GM12878 (cell line): ENCODE results near the gene SFXN2. TPM values are rescaled to one million over a fixed set of nuclear protein-coding genes. Genes with fewer than 3 reads are reported as not detected.
A peak's percentile ranks its signal among the peaks of the same experiment; 100 is the strongest.

Experiments used
- ATAC-seq: fragments of 200-7000 bp; cut with Tn5 transposase; 3 replicates; pipeline ENCODE4 v1.9.1; 2020; ENCODE audit warnings: mild to moderate bottlenecking, moderate library complexity
- BruUV-seq: library from RNA; stranded (reverse); fragments of 400-500 nt; replicated peaks from 2 replicates; lab custom pipeline; 2021; lab: Mats Ljungman, UMichigan
- CTCF ChIA-PET: fragments of 300-600 bp; sonication (Branson Sonifier 250); formaldehyde crosslinking; extraction: SDS; loops from one replicate; lab custom pipeline; 2021; ENCODE audit warnings: inconsistent platforms; lab: Yijun Ruan, JAX
- POLR2A ChIA-PET: fragments of 350-600 bp; formaldehyde crosslinking; extraction: SDS; loops from one replicate; lab custom pipeline; 2021; ENCODE audit warnings: inconsistent platforms; lab: Charles Lee
- RAD21 ChIA-PET: fragments of 300-600 bp; sonication (Branson Sonifier 250); formaldehyde crosslinking; loops from one replicate; lab custom pipeline; 2023; ENCODE audit warnings: antibody characterized with exemption; ENCODE audit not compliant: unreplicated experiment; lab: Charles Lee
- SMC1A ChIA-PET: fragments of 300-600 bp; sonication (Branson Sonifier 250); formaldehyde crosslinking; loops from one replicate; lab custom pipeline; 2023; ENCODE audit not compliant: unreplicated experiment, uncharacterized antibody; lab: Charles Lee
- DNase-seq: peaks from one replicate; pipeline ENCODE4 v3.0.0-alpha.2; 2011; ENCODE audit warnings: low read depth, low spot score
- FAIRE-seq: peaks from 3 replicates; lab custom pipeline; 2011; peaks lifted over from hg19 to GRCh38; lab: Jason Lieb, UNC
- H2AFZ ChIP-seq: 2 replicates; pipeline ENCODE4 v1.6.0; 2011; ENCODE audit warnings: low read depth, low read length, control low read depth; ENCODE audit not compliant: control insufficient read depth
- H3K27ac ChIP-seq: 2 replicates; pipeline ENCODE4 v1.5.1; 2011; ENCODE audit warnings: control low read depth; ENCODE audit not compliant: control insufficient read depth, insufficient read depth
- H3K27me3 ChIP-seq, 2 experiments: replicated peaks in 1 of 2; 2 replicates each; pipeline versions ENCODE4 v1.6.0 to v1.6.1; 2011; ENCODE audit warnings: low read length in 1 of 2; ENCODE audit not compliant: control insufficient read depth in 2 of 2, insufficient read depth in 2 of 2
- H3K36me3 ChIP-seq, 2 experiments: 2 replicates each; pipeline ENCODE4 v1.5.1; 2011; ENCODE audit warnings: low read length in 1 of 2; ENCODE audit not compliant: control insufficient read depth in 2 of 2, insufficient read depth in 2 of 2
- H3K4me1 ChIP-seq: 2 replicates; pipeline ENCODE4 v1.6.1; 2011; ENCODE audit warnings: mild to moderate bottlenecking, low read length, moderate library complexity, mixed read lengths; ENCODE audit not compliant: control insufficient read depth, insufficient read depth
- H3K4me2 ChIP-seq: 2 replicates; pipeline ENCODE4 v1.6.0; 2011; ENCODE audit warnings: control low read depth; ENCODE audit not compliant: control insufficient read depth, insufficient read depth
- H3K4me3 ChIP-seq: fragments of 200-600 bp; sonication (generic); 2 replicates; pipeline ENCODE4 v1.5.1; 2016
- H3K79me2 ChIP-seq: 2 replicates; pipeline ENCODE4 v1.6.0; 2011; ENCODE audit warnings: low read length; ENCODE audit not compliant: control insufficient read depth, insufficient read depth
- H3K9ac ChIP-seq: 2 replicates; pipeline ENCODE4 v1.8.0; 2011; ENCODE audit warnings: low read length, control low read depth, mixed read lengths; ENCODE audit not compliant: control insufficient read depth, insufficient read depth
- H3K9me3 ChIP-seq: replicated peaks from 3 replicates; pipeline ENCODE4 v1.5.1; 2011; ENCODE audit warnings: mild to moderate bottlenecking, low read length; ENCODE audit not compliant: control insufficient read depth, insufficient read depth
- H4K20me1 ChIP-seq: 2 replicates; pipeline ENCODE4 v1.6.0; 2011; ENCODE audit not compliant: control insufficient read depth, insufficient read depth
- ATF2 ChIP-seq: IDR thresholded peaks from 2 replicates; pipeline ENCODE4 v1.6.1; 2012; ENCODE audit warnings: low read length, inconsistent platforms
- ATF7 ChIP-seq: fragments of 450-650 bp; IDR thresholded peaks from 2 replicates; pipeline ENCODE4 v1.6.1; 2016; ENCODE audit warnings: low read depth, mild to moderate bottlenecking
- CHD1 ChIP-seq: IDR thresholded peaks from 2 replicates; pipeline ENCODE4 v1.6.1; 2012; ENCODE audit warnings: low read depth, low read length, improper control_type of control experiment
- CTCF ChIP-seq, 3 experiments: IDR thresholded peaks in 2 of 3; conservative IDR thresholded peaks in 1 of 3; 2 replicates each; pipeline ENCODE4 v1.5.1; 2011; ENCODE audit warnings: low read depth in 3 of 3, low read length in 3 of 3, mild to moderate bottlenecking in 3 of 3, control low read depth in 2 of 3, moderate library complexity in 2 of 3, inconsistent platforms in 1 of 3, mixed read lengths in 1 of 3; ENCODE audit not compliant: control insufficient read depth in 2 of 3, insufficient read depth in 1 of 3; ENCODE audit errors: extremely low read depth in 1 of 3
- ESRRA ChIP-seq: IDR thresholded peaks from 2 replicates; pipeline ENCODE4 v1.6.1; 2012; ENCODE audit warnings: mild to moderate bottlenecking, low read length, improper control_type of control experiment
- FOXK2 ChIP-seq: fragments of 450-650 bp; IDR thresholded peaks from 2 replicates; pipeline ENCODE4 v1.6.1; 2017; ENCODE audit warnings: mild to moderate bottlenecking, moderate library complexity
- FOXM1 ChIP-seq: IDR thresholded peaks from 2 replicates; pipeline ENCODE4 v1.6.1; 2012; ENCODE audit warnings: low read depth, mild to moderate bottlenecking, inconsistent platforms, low read length, moderate library complexity
- IKZF2 ChIP-seq, 2 experiments: fragments of 450-650 bp; IDR thresholded peaks; 2 replicates each; pipeline ENCODE4 v1.6.1; 2017; ENCODE audit warnings: mild to moderate bottlenecking in 2 of 2, moderate library complexity in 2 of 2
- KLF5 ChIP-seq: fragments of 450-650 bp; IDR thresholded peaks from 2 replicates; pipeline ENCODE4 v1.6.1; 2014; ENCODE audit warnings: mild to moderate bottlenecking; ENCODE audit not compliant: partially characterized antibody
- MTA2 ChIP-seq: fragments of 450-650 bp; IDR thresholded peaks from 2 replicates; pipeline ENCODE4 v1.6.1; 2016; ENCODE audit warnings: low read depth, mild to moderate bottlenecking, moderate library complexity
- NFIC ChIP-seq: IDR thresholded peaks from 2 replicates; pipeline ENCODE4 v1.6.1; 2012; ENCODE audit warnings: low read depth, mild to moderate bottlenecking, inconsistent platforms, low read length, moderate library complexity
- PBX3 ChIP-seq: IDR thresholded peaks from 2 replicates; pipeline ENCODE4 v1.6.1; 2011; ENCODE audit warnings: mild to moderate bottlenecking, low read depth, low read length, moderate library complexity; ENCODE audit not compliant: insufficient replicate concordance
- POLR2A ChIP-seq: IDR thresholded peaks from 2 replicates; pipeline ENCODE4 v1.6.1; 2011; ENCODE audit warnings: low read depth, mild to moderate bottlenecking, low read length
- ZBTB11 ChIP-seq: fragments of 450-650 bp; formaldehyde crosslinking; IDR thresholded peaks from 2 replicates; pipeline ENCODE4 v1.5.0; 2022; ENCODE audit warnings: mild to moderate bottlenecking, missing genetic modification characterization
- WGBS: methylation state at CpG from one replicate; pipeline ENCODE4 v1.1.6; 2016; ENCODE audit warnings: low lambda C conversion rate; ENCODE audit not compliant: insufficient replicate concordance, insufficient coverage; ENCODE audit errors: missing lambda C conversion rate; 5-methylcytosine and 5-hydroxymethylcytosine counted together
- in situ Hi-C: fragments of 300-500 bp; cut with MboI; formaldehyde crosslinking; loops from 9 replicates; pipeline ENCODE4 v1.14.3; 2018; ENCODE audit warnings: mixed read lengths
- intact Hi-C: fragments of 100-400 bp; cut with micrococcal nuclease; formaldehyde crosslinking; loops from one replicate; pipeline ENCODE4 v1.14.2; 2022; ENCODE audit not compliant: unreplicated experiment
- polyA plus RNA-seq, 11 experiments: library from polyadenylated mRNA; depleted of rRNA in 4 of 11; unstranded in 6 of 11; stranded (reverse) in 5 of 11; fragments of >200 nt; fragmentation: Nextera tagmentation in 4 of 11; fragmentation: Illumina TruSeq in 1 of 11; extraction: Ambion mirVana in 4 of 11; extraction: Trizol in 1 of 11; gene quantifications; 1 replicate in 1 of 11; 2 replicates in 10 of 11; pipeline versions ENCODE4 v1.2.1 to v1.2.3, GENCODE V29; 2011 to 2016; ENCODE audit warnings: inconsistent platforms in 2 of 11, missing spikeins in 2 of 11, low read depth in 1 of 11
- total RNA-seq, 4 experiments: library from RNA; depleted of rRNA in 3 of 4; stranded (reverse); fragments of >200 nt in 3 of 4; fragmentation: Illumina TruSeq in 1 of 4; extraction: Trizol in 1 of 4; gene quantifications; 2 replicates each; pipeline versions ENCODE4 v1.2.1 to v1.2.3, GENCODE V29; 2013 to 2021

SFXN2 gene
- total and polyA plus RNA-seq, 10 of the 15 experiments (the other 5 are each of a cell fraction or from before 2014, with no cell fraction given): 8.8 to 22.5 (median 18.5) TPM

- CTCF ChIA-PET: interaction anchor here (0.6 to 5.6 kb wide), 12 partner anchors 9 to 501 kb away, joined by 3 to 35 read pairs (median 3); no protein-coding TSS in a partner anchor
- in situ Hi-C loops (no loop called here), intact Hi-C loops (no loop called here)
- Histone ChIP-seq H3K4me3 (peak within 1 kb of the TSS; percentile 68), H3K9ac (peak within 1 kb of the TSS; percentile 95), H3K27me3 (no peaks in the 10 kb centered on the region), H3K36me3 (no peaks in the 10 kb centered on the region), H3K4me2 (peak within 1 kb of the TSS; percentile 96), H3K9me3 (no peaks in the 10 kb centered on the region), H3K79me2 (peaks cover 38% of the 10 kb centered on the region), H2AFZ (peak within 1 kb of the TSS; percentile 99), H3K27ac (peak within 1 kb of the TSS; percentile 70), H3K4me1 (0 out of 2 replicates have a peak, but pooled peaks cover 6% of the 10 kb centered on the region), H4K20me1 (no peaks in the 10 kb centered on the region; the same call in 1 of the 2 replicates)
- WGBS: under 1% methylated on average over 37 of the region's 37 CpGs
- DNase-seq (peak; percentile 100), FAIRE-seq (peak; percentile 96), ATAC-seq (peak; percentile 98)
- SMC1A ChIA-PET: interaction anchor here (0.7 to 2.5 kb wide), 13 partner anchors 10 to 170 kb away, joined by 3 to 6 read pairs (median 3); no protein-coding TSS in a partner anchor
- POLR2A ChIA-PET: interaction anchor here (0.5 to 4.0 kb wide), 12 partner anchors 10 to 1791 kb away, joined by 3 to 41 read pairs (median 4); partner anchors contain the start of genes ARL3 and SFXN2
- no TSS peak for BruUV-seq
- RAD21 ChIA-PET: interaction anchor here (0.5 to 2.1 kb wide), 10 partner anchors 9 to 308 kb away, joined by 3 to 16 read pairs (median 4); partner anchors contain the start of genes ARL3 and SFXN2
- TF ChIP-seq POLR2A (peak; percentile 83), ESRRA (no peak), CTCF (IDR thresholded peaks at IDR 0.05 in 2 of 3, conservative IDR thresholded peaks at IDR 0.05 in 1 of 3; ENCODE audit: control insufficient read depth in 2 of 3, extremely low read depth in 1 of 3, insufficient read depth in 1 of 3, low read depth in 3 of 3, low read length in 3 of 3) (no peak), FOXK2 (no peak), FOXM1 (no peak), CHD1 (peak; percentile 33; the same call in 1 of the 2 replicates), PBX3 (peak; percentile 97), ATF2 (no peak), MTA2 (peak; percentile 45; the same call in 1 of the 2 replicates), KLF5 (no peak), NFIC (no peak; the same call in 1 of the 2 replicates), ATF7 (0 out of 2 replicates have a peak, but pooled peaks have one; percentile 37), IKZF2 (IDR thresholded peaks at IDR 0.05) (peak; percentile 85 to 90), ZBTB11 (no peak)
These were observed 29.3 kb downstream of the SFXN2 start, which contains the start of gene WBP1L for GRCh38 chr10:102743588-102744373. Gene WBP1L (plus strand): TSS chr10:102743948. CDS start chr10:102744054, 106 bp downstream.
